NT2/D1 (cell line): ENCODE data around the gene EFHB.

Experiments used
- SUZ12 ChIP-seq: IDR thresholded peaks from 2 replicates; pipeline ENCODE4 v1.6.1; 2011; ENCODE audit not compliant: insufficient read length, insufficient read depth; ENCODE audit errors: extremely low read depth
- YY1 ChIP-seq: IDR thresholded peaks from 2 replicates; pipeline ENCODE4 v1.6.1; 2011; ENCODE audit not compliant: insufficient read length, insufficient read depth
- ZNF274 ChIP-seq: IDR thresholded peaks from 2 replicates; pipeline ENCODE4 v1.6.1; 2011; ENCODE audit warnings: mild to moderate bottlenecking, low read depth, low read length

GRCh38 chr3:19917167-19917566 is 16.9 kb downstream of the EFHB start:
- TF ChIP-seq YY1, result no peak
- TF ChIP-seq ZNF274, result no peak
- no peak for TF ChIP-seq SUZ12
